Measurements from ENCODE around the gene ZNRD2.

DNA sequence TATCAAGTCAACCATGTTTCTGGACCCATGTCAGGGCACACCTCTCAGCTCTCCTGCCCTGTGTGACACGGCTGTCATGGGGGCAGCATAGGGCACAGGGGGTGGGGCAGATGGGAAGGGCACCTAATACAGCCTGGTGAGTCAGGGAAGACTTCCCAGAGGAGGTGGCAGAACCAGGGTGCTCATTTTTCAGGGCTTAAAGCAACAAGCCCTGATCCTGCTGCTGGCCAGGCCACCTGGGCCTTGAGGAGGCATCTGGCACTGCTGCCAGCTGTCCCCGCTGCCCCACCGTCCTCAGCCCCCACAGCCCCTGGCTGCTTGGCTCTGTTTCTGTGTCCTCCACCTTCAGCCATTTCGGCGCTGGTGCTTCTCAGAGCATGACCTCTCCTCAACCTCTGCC lies 39.4 kb downstream of the ZNRD2 start:
- TF ChIP-seq, protein P1, sequence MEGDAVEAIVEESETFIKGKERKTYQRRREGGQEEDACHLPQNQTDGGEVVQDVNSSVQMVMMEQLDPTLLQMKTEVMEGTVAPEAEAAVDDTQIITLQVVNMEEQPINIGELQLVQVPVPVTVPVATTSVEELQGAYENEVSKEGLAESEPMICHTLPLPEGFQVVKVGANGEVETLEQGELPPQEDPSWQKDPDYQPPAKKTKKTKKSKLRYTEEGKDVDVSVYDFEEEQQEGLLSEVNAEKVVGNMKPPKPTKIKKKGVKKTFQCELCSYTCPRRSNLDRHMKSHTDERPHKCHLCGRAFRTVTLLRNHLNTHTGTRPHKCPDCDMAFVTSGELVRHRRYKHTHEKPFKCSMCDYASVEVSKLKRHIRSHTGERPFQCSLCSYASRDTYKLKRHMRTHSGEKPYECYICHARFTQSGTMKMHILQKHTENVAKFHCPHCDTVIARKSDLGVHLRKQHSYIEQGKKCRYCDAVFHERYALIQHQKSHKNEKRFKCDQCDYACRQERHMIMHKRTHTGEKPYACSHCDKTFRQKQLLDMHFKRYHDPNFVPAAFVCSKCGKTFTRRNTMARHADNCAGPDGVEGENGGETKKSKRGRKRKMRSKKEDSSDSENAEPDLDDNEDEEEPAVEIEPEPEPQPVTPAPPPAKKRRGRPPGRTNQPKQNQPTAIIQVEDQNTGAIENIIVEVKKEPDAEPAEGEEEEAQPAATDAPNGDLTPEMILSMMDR (IDR thresholded peaks at IDR 0.05) = no peak
- TF ChIP-seq POLR2A (IDR thresholded peaks at IDR 0.05) = no peak
